Stimulated activated CD8-positive, alpha-beta memory T cell treated with anti-CD3 and anti-CD28 coated beads, Interleukin-7, amount 100 ng/mL, for 4 hours (primary cell): ENCODE measurements around the gene CFAP92.

Source experiments
- DNase-seq, 2 donors: peaks; one replicate each; pipeline ENCODE4 v3.0.0-alpha.2; 2020; ENCODE audit warnings: low read depth in 2 of 2

Gene CFAP92

DNA sequence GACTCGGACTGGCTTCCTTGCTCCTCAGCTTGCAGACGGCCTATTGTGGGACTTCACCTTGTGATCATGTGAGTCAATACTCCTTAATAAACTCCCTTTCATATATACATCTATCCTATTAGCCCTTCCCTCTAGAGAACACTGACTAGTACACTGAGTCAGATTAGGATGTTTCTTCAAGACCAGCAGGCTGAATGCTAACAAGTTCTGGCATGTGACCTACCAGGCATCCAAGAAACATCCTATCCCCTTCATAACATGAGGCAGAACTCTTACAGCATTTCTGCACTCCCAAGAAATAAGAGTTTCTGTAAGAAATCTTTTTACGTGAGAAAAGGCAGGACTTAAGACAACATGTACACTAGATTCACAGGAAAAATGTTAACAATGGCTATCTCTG lies 9.3 kb downstream of the CFAP92 start:
- no peak for DNase-seq

DNA sequence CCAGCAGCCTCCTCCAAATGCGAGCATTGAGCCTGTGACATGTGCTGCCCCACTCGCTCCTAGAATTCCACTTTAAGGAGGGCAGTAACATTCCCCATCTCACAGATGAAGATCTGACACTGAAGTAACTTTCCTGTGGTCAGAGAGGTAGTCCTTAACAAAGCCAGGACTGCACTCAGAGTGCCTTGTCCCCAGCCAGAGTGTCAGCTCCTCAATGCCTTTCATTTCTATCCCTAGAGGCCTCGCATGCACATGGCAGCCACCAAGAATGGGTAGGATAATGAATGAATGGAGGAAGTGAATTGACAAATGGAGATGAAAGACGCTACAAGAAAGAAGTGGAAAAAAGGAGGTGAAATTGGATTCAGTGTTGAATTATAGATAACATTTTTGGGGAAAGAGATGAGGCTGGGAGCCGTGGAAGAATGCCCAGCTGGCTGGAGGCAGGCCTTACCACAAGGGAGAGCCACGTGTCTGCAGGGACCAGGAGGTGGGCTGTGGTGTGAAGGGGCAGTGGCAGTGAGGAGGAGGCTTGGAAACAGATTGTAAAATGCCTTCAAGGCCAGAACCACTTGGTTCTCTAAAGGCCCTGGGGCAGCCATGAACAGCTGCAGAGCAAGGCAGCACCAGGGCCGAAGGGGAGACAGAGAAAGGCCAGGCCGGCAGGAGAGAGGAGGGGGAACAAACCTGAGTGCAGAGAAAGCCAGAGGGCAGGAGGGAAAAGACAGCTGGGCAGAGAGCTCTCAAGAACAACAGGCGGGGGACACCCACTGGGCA lies 10.4 kb downstream of the CFAP92 start:
- DNase-seq: no peak

DNA sequence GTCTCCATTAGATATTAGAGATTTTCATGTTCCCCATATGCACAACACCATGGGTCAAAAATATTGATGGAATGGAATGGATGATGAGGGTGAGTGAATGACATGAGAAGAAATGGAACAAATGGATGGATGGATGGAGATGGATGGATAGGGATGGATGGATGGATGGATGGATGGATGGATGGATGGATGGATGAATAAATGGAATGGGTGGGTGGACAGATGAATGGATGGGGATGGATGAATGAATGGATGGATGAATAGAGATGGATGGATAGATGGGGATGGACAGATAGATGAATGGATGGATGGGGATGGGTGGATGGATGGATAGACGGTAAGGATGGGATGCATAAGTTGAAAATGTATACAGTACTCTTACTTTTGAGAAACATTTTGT lies 18.6 kb downstream of the CFAP92 start:
- DNase-seq: no peak

DNA sequence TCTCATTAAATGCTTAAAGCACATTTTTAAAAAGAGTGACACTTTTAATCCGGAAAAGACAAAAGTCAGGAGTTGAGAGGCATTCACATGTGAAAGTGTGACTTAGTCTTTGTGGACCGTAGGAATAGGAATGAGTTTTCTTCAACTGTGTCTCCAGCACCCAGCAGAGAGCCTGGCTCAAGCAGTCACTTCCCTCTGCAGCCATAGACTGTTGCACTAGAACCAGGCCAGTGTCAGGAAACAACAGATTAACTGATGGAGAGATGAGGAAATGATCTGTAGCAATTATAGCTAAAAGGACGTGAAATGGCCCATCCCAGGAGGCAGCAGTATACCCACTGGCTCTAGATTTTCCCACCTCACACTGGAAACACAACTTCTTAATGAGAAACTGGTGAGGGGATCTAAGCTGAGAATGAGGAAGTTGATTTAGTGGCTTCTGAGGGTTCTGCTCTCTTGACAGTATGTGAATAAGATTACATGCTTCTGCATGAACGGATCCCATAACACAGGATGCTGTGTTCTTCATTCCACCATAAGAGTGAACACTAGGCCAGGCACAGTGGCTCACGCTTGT lies 19.8 kb downstream of the CFAP92 start:
- DNase-seq: no peak

DNA sequence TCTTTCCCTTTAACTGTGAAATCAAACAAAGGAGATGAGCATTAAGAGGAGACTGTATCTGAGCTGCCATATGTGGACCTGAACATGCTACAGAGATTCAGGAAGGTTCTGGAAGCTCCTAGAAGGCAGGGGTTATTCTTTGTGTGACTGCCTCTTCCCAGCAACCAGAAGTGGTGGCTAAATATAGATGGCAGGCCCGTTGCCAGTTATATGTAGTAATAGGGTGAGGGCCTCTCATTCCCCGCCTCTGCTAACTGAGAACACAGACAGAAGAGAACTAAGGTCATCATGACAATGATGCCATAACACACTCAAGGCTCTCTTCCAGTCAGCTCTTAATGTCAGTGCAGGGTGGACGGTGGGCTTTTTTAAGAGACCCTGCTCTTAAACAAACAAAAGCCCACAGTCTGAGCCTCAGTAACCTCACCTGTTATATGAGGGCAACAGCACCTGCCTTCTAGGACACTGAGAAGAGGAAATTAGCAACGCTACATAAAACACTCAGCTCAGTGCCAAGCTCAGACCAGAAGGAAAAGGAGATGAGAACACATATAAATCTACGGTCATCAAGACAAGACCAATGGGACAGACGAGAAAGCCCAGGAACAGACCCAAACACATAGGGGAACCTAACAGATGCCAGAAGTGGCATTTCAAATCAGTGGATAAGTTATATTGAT lies 22.3 kb downstream of the CFAP92 start:
- no peak for DNase-seq

DNA sequence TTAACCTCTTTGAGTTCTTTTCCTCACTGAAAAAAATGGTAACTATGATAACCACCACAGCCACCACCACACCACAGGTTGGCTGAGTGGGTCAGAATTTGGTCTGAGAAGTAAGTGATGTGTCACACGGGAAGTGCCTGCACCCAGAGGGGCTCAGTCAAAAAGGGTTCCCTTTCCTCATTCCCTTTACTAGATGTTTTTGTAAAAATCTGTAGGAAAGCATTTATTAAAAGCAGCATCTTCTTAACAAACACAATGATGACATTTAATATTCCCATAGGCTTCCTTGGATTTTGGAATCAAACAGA lies 23.2 kb downstream of the CFAP92 start:
- DNase-seq: no peak

DNA sequence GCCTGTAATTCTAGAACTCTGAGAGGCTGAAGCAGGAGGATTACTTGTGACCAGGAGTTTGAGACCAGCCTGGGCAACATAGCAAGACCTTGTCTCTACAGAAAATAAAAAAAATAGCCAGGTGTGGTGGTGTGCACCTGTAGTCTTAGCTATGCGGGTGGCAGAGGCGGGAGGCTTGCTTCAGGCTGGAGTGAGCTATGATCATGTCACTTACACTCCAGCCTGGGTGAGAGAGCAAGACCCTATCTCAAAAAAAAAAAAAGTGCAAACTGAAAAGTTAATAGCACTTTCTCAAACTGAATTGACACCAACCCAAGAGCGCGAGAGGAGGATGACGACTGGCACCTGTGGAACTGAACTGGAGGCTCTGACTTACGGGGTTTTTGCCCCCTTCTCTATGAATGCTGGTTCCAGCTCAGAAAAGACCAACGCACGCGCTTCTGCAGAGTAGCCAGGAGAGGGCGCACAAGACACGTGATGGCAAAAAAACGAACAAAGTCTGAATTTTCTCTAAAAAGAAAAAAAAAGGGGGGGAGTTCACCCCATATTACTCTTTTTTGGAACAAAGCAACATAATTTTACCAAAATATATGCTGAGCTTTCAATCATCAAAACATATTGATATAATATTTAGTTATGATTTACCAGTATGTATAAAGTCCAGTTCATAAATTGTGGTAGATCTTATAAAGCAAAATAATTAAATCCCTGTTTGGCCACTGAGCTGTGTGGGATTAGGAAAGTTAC lies 23.7 kb downstream of the CFAP92 start:
- peak; percentile 27 to 38 for DNase-seq

DNA sequence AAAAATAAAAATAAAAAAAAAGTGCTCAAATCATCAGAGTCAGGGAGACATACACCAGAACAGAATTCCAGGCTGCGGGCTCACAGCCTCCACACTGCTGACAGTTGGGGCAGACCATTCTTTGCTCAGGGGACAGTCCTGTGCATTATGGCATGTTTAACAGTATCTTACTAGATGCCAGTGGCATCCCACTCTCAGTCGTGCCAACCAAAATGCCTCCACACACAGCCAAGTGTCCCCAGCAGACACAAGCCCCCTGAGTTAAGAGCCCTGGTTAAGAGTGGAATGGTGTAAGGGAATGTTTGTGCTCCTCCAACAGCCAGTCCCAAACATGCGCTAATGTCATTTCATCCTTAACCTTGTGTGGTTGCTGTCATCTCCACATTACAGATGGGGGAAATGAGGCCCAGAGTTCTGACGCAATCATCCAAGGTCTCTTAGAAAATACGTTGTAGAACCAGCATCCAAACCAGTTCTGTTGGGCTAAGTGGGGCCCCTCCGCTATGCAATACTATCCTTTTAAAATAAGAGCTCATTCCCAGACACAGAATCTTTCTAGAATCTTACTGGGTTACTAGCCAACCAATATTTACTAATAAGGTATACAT lies 26.0 kb downstream of the CFAP92 start:
- DNase-seq: no peak

DNA sequence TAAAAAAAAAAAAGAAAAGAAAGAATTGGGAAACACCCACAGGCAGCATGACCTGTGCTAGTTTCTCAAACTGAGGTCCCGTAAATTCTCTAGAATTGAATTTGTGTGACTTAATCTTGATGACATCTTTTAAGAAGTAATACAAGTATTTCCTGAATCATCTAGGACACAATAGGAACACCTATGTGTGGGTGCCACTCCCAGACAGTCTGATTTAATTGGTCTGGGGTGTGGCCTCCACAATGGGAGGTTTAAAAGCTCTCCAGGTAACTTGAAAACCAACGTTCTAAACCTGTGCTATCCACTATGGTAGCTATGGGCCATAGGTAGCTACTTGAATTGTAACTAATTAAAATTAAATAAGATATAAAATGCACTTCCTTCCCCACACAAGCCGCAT lies 28.1 kb downstream of the CFAP92 start:
- no peak for DNase-seq

DNA sequence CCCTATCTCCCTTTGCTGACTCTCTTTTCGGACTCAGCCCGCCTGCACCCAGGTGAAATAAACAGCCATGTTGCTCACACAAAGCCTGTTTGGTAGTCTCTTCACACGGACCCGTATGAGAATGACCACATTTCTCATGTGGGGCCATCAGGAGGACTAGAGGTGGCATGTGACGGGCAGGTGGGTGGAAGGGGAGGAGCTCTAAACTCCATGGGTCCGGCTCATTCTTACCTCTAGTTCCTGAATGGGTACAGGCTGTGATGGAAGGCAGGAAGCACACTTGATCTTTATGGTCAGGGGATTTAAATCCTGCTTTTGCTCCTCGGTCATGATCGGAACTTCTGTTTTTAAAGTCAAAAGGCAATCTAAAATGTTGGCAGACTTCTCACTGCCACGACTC lies 28.6 kb downstream of the CFAP92 start:
- no peak for DNase-seq

DNA sequence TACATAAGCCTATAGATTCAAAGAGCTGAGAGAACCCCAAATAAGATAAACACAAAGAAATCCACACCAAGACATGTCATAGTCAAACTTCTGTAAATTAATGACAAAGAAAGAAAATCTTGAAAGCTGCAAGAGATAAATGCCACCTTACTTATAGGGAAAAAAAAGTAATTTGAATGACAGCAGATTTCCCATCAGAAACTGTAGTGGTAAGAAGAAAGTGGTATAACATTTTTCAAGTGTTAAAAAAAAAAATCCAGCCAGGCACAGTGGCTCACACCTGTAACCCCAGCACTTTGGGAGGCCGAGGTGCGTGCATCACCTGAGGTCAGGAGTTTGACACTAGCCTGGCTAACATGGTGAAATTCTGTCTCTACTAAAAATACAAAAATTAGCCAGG lies 37.4 kb downstream of the CFAP92 start:
- DNase-seq: no peak

DNA sequence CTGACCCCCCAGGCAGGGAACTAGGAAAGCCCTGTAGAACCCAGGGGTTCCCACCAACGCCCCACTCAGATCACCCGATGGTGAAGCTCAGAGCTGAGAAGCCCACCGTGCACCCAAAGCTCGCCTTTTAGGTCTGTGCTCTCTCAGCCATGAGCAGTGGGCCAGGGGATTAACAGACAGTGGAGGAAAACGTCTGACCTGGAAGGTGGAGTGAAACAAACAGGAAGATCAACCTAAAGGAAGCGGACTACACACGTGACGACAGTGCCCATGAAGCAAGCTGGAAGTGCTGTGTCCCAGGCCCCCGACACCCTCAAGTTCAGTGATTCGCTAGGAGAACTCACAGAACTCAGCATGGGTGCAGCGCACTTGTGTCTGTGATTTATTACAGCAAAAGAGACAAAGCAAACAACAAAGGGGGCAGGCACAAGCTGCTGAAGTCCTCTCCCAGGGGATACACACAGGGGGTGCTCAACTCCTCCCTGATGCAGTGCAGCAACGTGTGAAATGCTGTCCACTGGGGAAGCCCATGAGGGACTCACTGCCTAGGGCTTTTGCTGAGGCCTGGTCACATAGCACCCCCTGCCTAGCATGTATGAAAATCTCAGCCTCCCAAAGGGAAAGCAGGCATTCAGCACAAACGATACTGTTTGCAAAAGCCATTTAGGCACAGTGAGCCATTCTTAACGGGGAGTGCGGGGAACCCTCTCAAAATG lies 43.5 kb downstream of the CFAP92 start:
- no peak for DNase-seq

DNA sequence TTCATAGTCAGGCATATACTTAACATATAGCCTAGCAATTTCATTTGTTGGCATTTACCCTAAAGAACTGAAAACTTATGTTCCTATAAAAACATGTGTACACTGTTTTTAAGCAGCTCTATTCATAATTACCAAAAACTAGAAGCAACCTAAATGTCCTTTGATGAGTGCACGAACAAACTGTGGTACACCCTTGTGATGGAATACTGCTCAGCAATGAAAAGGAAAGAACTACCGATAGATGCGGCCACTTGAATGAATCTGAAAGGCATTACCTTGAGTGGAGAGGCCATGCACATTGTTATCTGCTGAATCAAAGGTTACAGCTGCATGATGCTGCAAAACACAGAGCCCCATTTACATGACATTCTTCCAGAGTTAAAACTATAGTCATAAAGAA lies 44.7 kb downstream of the CFAP92 start:
- DNase-seq: no peak

DNA sequence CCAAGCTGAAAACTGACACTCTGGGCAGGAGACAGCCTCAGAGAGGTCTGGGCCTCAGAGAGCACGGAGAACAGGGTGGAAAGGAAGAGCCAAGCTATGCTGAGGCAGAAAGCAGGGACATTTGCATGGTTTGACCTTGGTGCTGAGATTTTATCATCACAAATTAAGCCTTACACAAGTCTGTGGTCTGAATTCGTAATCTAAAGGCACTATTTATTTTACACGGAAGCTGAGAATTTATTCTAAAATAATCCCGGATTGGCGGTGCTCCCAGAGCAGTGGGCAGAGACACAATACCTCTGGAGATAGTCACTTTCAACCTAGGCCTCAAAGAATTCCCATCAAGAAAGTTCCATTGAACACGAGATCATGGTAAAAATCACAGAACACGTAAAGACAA lies 47.5 kb downstream of the CFAP92 start:
- no peak for DNase-seq

DNA sequence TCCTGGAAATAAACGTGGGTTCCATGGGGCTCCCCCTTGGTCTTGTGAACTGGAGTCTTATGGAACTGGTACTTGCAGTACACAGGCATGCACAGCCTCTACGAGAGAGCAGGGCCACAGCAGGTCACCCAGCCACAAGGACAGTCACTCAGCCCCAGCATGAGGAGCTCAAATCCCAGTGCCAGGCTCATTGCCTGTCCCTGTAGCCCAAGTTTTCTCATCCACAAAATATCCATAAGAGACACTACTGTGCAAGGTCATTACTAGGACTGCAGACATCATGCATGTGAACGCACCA lies 48.0 kb downstream of the CFAP92 start:
- DNase-seq: no peak

DNA sequence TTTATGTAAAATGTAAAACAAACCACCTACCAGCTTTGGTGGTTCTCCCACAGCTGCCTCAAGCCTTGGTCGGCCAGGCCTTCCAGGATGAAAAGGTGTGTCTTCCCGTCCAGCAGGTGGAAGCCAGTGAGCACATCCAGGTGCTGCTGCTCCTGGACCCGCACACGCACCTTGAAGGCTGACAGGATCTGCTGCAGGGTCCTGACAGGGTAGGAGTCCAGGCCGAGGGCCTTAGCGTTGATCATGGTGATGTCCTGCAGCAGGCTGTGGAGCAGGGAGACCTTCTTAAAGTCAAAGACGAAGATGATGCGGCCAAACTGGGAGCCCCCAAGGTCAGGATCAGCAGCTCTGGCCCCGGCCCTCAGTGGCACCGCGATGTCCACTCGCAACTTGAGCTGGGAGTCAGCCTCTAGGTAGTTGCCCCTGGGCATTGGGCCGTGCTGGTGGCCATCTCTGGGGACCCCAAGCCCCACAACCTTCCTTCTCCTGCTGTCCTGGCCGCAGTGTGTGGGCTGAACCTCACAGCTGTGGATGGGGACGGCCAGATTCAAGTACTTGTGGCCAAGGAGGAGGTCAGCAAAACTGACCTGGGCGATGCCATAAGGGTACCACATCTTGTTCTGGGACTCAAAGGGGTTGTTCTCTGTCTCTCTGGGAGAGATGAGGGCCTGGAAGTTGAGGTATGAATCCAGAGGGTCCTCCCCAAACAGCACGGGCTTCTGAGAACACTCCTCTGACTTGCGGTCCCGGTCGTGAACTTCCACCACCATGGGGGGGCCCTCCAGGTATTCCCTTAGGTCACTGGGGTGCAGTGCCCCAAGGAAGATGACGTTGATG lies 48.6 kb downstream of the CFAP92 start:
- no peak for DNase-seq

DNA sequence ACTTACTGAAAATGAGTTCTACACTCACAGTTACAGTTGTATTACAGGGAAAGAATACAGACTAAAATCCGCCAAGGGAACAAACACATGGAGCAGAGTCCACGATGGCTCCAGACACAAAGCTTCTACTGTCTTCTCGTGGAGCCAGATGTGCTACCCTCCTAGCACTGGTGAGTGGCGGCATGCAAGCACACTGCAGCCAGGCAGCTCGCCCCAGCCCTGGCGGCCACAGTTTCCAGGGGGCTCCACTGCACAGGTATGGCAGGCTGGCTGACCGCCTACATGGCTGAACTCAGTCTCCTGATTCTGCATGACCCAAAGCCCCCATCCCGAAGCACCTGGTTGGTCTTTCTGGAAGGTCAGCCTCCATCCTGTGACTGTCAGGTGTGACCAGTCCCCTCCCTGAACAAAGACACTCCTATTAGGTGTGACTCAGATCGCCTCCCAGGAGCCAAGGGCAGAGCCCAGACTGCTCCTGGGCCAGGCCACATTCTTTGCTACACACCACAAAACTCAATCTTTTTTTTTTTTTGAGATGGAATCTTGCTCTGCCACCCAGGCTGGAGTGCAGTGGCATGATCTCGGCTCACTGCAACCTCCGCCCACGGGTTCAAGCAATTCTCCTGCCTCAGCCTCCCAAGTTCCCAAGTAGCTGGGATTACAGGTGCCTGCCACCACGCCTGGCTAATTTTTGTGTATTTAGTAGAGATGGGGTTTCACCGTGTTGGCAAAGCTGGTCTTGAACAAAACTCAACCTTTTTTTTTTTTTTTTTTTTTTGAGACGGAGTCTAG lies 51.5 kb downstream of the CFAP92 start:
- no peak for DNase-seq

DNA sequence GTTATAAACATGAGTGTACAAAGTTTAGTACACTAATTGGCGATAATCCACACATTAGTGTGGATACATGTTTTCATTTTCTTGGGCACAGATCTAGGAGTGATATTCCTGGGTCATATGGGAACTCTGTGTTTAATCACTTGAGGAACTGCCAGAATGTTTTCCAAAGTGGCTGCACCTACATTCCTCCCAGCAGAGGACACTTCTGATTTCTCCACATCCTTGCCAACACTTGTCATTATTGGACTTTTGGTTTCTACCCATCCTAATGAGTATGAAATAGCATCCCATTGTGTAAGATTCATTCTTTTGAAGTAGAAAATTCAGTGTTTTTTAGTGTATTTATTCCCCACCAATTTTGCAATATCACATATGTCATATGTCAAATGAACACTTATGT lies 53.6 kb downstream of the CFAP92 start:
- no peak for DNase-seq

DNA sequence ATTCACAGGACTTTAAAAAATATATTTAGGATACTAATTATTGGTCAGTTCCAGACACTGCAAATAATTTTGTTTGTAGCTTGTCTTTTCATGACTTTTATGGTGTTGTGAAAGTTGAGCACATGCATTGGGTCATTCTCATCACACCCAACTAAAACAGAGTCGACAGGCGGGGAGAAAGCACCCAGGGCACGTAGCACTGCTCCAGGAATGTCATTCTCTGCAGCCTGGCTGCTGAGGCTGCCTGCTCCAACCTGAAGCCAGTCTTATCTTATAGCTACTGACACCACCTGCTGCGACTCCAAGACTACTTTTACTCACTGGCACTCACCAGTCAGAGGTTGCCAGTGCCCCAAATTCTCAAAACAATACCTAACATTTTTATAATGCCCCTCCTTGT lies 57.5 kb downstream of the CFAP92 start:
- no peak for DNase-seq

DNA sequence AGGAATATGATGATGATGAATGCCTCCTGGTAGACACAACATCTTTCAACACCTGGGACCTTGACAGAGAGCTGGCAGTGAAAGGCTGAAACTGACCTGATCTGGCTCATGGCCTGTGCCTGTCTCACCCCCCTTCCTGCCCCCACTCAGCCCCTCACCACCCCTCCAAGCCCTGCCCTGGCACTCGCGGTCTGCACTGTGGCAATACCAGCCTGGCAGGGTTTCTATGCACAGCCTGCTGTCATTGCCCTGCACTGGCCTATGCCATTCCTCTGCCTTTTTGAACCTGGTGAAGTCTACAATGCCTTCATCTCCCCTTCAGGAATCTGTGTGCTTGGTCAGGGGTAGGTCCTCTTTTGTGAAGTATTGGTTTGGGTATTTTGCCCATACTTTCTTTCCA lies 58.0 kb downstream of the CFAP92 start:
- DNase-seq: no peak
